ENCODE data around the gene RPS6KC1. TPM values are rescaled to one million over a fixed set of nuclear protein-coding genes. Genes with fewer than 3 reads are reported as not detected.

RPS6KC1 gene
- total and polyA plus RNA-seq, 2 of the 4 experiments (the other 2 are of a cell fraction) = 7.9 to 23.7 TPM

DNA sequence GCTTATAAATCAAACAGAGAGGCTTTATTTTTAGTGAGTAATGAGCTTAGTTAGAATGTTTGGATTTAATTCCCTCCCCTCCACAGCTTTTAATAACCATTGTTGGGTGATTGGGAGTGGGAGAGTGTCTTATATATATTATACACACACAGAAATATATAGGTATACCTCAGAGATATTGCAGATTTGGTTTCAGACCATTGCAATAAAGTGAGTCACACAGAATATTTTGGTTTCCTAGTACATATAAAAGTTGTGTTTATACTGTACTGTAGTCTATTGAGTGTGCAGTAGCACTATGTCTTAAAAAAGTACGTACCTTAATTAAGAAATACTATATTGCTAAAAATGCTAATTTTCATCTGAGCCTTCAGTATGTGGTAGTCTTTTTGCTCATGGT, 44.4 kb downstream of the RPS6KC1 start:
- H3K14ac ChIP-seq (replicated peaks; ENCODE audit: low read depth, low read length) = no peak overlapping the region
- ATAC-seq (ENCODE audit: low read depth) (peak; percentile 72), DNase-seq (peak; percentile 40)
- H3K18ac ChIP-seq (ENCODE audit: low read depth, low read length) = no peak overlapping the region
- no peak overlapping the region for H2AK5ac ChIP-seq (ENCODE audit: low read depth, low read length)
- no peak overlapping the region for H4K8ac ChIP-seq (ENCODE audit: low read depth in 2 of 2, low read length in 2 of 2)
- H3K9me3 ChIP-seq (ENCODE audit: control insufficient read depth, insufficient read depth, low read length) = peaks cover 2% of the 10 kb centered on the region; the same call in 1 of the 2 replicates
- peaks cover 0 to 19% of the 10 kb centered on the region in 2 experiments; a peak in 2 of 4 replicates for H3K79me1 ChIP-seq (ENCODE audit: low read depth in 1 of 2, low read length in 2 of 2)
- no peaks in the 10 kb centered on the region; the same call in 1 of the 2 replicates for H4K20me1 ChIP-seq (ENCODE audit: insufficient read depth, low read length)
- peaks cover 2% of the 10 kb centered on the region; the same call in 1 of the 2 replicates for H3K36me3 ChIP-seq (ENCODE audit: control insufficient read depth, insufficient read depth, low read length)
- BruUV-seq (replicated peaks) = no TSS peak
- no peak overlapping the region for H3K4me2 ChIP-seq (ENCODE audit: low read depth, low read length)
- ChIA-PET CTCF (interaction anchor here (0.6 kb wide), 1 partner anchor 1119 kb away, joined by 4 read pairs; no protein-coding TSS in a partner anchor), POLR2A (ENCODE audit: unreplicated experiment) (no interaction called here)
- H3K27me3 ChIP-seq (ENCODE audit: control insufficient read depth, insufficient read depth, low read length) = no peaks in the 10 kb centered on the region
- H4K91ac ChIP-seq (ENCODE audit: insufficient read depth, low read depth, low read length) = no peak overlapping the region
- TF ChIP-seq FOS (IDR thresholded peaks at IDR 0.05; ENCODE audit: low read depth, low read length) = no peak
- TF ChIP-seq CEBPB (IDR thresholded peaks at IDR 0.05; ENCODE audit: low read depth, low read length) = no peak
- TF ChIP-seq MXI1 (IDR thresholded peaks at IDR 0.05; ENCODE audit: borderline replicate concordance, low read depth, low read length) = no peak
- TF ChIP-seq, protein P1, sequence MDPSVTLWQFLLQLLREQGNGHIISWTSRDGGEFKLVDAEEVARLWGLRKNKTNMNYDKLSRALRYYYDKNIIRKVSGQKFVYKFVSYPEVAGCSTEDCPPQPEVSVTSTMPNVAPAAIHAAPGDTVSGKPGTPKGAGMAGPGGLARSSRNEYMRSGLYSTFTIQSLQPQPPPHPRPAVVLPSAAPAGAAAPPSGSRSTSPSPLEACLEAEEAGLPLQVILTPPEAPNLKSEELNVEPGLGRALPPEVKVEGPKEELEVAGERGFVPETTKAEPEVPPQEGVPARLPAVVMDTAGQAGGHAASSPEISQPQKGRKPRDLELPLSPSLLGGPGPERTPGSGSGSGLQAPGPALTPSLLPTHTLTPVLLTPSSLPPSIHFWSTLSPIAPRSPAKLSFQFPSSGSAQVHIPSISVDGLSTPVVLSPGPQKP (IDR thresholded peaks at IDR 0.05; ENCODE audit: borderline replicate concordance, low read depth, low read length) = no peak
- no peak for TF ChIP-seq BHLHE40 (IDR thresholded peaks at IDR 0.05; ENCODE audit: low read depth, low read length)
- TF ChIP-seq RCOR1 (IDR thresholded peaks at IDR 0.05; ENCODE audit: insufficient replicate concordance, low read length) = no peak
- TF ChIP-seq POLR2A (IDR thresholded peaks at IDR 0.05; ENCODE audit: low read depth, low read length) = no peak
- no peak for TF ChIP-seq CHD1 (IDR thresholded peaks at IDR 0.05; ENCODE audit: low read depth, low read length)
- no peak for TF ChIP-seq SMC3 (IDR thresholded peaks at IDR 0.05; ENCODE audit: low read depth, low read length)
- TF ChIP-seq, protein P2, sequence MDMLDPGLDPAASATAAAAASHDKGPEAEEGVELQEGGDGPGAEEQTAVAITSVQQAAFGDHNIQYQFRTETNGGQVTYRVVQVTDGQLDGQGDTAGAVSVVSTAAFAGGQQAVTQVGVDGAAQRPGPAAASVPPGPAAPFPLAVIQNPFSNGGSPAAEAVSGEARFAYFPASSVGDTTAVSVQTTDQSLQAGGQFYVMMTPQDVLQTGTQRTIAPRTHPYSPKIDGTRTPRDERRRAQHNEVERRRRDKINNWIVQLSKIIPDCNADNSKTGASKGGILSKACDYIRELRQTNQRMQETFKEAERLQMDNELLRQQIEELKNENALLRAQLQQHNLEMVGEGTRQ (IDR thresholded peaks at IDR 0.05; ENCODE audit: low read depth, low read length) = no peak
- TF ChIP-seq NFE2L2 (IDR thresholded peaks at IDR 0.05; ENCODE audit: low read depth, low read length) = no peak
- TF ChIP-seq MAZ (IDR thresholded peaks at IDR 0.05; ENCODE audit: borderline replicate concordance, low read depth, low read length) = no peak
- TF ChIP-seq, protein P3, sequence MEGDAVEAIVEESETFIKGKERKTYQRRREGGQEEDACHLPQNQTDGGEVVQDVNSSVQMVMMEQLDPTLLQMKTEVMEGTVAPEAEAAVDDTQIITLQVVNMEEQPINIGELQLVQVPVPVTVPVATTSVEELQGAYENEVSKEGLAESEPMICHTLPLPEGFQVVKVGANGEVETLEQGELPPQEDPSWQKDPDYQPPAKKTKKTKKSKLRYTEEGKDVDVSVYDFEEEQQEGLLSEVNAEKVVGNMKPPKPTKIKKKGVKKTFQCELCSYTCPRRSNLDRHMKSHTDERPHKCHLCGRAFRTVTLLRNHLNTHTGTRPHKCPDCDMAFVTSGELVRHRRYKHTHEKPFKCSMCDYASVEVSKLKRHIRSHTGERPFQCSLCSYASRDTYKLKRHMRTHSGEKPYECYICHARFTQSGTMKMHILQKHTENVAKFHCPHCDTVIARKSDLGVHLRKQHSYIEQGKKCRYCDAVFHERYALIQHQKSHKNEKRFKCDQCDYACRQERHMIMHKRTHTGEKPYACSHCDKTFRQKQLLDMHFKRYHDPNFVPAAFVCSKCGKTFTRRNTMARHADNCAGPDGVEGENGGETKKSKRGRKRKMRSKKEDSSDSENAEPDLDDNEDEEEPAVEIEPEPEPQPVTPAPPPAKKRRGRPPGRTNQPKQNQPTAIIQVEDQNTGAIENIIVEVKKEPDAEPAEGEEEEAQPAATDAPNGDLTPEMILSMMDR (conservative IDR thresholded peaks at IDR 0.05; ENCODE audit: low read depth, low read length) = no peak
- no peak for TF ChIP-seq RAD21 (IDR thresholded peaks at IDR 0.05; ENCODE audit: low read length)
- no peak for TF ChIP-seq MAFK (IDR thresholded peaks at IDR 0.05; ENCODE audit: low read depth, low read length)
- TF ChIP-seq RFX5 (IDR thresholded peaks at IDR 0.05; ENCODE audit: low read depth, low read length) = no peak
- no peak overlapping the region for H4K5ac ChIP-seq (ENCODE audit: low read depth, low read length)
- no peak overlapping the region for H3K4me3 ChIP-seq (ENCODE audit: insufficient read depth, low read depth, low read length)
- no peak overlapping the region for H2BK5ac ChIP-seq (ENCODE audit: low read depth, low read length, poor library complexity, severe bottlenecking)
- H3K9me1 ChIP-seq (ENCODE audit: insufficient read depth, low read length) = no peaks in the 10 kb centered on the region; the same call in none of the 2 replicates
- H2BK15ac ChIP-seq (ENCODE audit: low read depth, low read length) = no peak overlapping the region
- no peak overlapping the region for H3K56ac ChIP-seq (ENCODE audit: extremely low read depth, insufficient read depth, low read length)
- H3K23ac ChIP-seq (ENCODE audit: low read depth, low read length) = no peak overlapping the region
- H2AFZ ChIP-seq (replicated peaks; ENCODE audit: low read length, poor library complexity) = no peak overlapping the region
- no peak overlapping the region for H3K9ac ChIP-seq (ENCODE audit: low read depth, low read length)
- dilution Hi-C loops (cut with HindIII; ENCODE audit: low sequenced_read_pairs, unreplicated experiment) = no loop called here
- peaks cover 3% of the 10 kb centered on the region; the same call in 1 of the 2 replicates for H3K4me1 ChIP-seq (ENCODE audit: control insufficient read depth, insufficient read depth, low read length)
- H3K4ac ChIP-seq (ENCODE audit: low read depth, low read length) = no peak overlapping the region
- intact Hi-C loops (cut with micrococcal nuclease) = no loop called here
- H3K27ac ChIP-seq (ENCODE audit: insufficient read depth, low read length) = no peak overlapping the region
- no CpG with 5 or more reads among the region's 1 CpG for WGBS, 2 experiments (ENCODE audit: extremely low coverage in 2 of 2, insufficient read length in 1 of 2)
- no peak overlapping the region for H2AK9ac ChIP-seq (replicated peaks; ENCODE audit: low read depth, low read length, poor library complexity)
- in situ Hi-C loops (cut with MboI; ENCODE audit: low sequenced_read_pairs) = no loop called here
- H2BK20ac ChIP-seq (ENCODE audit: low read depth, low read length) = no peak overlapping the region
- H2BK120ac ChIP-seq (ENCODE audit: low read depth, low read length) = no peak overlapping the region
